ENCODE results near the gene PRRG2. TPM values are rescaled to one million over a fixed set of nuclear protein-coding genes. Genes with fewer than 3 reads are reported as not detected.

PRRG2 gene
- total RNA-seq, 1 donor from 2014 or later, result 2.4 TPM

- no peak for DNase-seq (ENCODE audit: low read depth in 2 of 2)
Measured at GRCh38 chr19:49587227-49587626, 6.1 kb downstream of the PRRG2 start.

DNA sequence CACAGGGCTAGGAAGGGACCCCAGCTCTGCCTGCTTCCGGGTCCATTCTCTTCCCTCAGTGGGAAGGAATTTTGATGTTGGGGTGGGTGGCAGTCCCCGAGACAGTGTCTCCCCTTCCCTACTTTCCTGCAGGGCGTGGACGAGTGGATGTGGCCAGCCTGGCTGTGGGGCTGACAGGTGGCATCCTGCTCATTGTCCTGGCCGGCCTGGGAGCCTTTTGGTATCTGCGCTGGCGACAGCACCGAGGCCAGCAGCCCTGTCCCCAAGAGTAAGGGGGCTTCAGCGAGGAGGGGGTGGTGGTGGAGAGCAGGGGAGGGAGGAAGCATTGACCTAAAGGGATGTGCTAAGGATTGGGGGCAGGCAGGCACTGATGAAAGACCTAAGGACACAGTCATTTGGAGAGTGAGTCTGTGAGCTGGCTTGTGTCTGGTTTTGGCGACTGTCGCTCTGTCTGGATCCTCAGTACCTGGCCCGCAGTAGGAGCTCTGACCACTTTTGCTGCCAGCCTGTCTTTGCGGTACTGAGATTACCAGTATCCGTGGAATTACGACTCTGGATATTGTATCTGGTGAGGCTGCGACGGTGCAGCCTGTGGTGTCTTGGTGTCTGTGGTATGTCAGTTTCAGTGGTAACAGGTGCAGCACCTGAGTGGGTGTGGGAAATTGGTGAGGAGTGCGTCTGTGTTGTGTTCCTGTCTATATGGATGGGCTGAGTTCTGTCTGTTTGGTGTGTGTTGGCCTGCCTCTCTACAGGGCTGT lies 7.4 kb downstream of the PRRG2 start:
- DNase-seq (ENCODE audit: low read depth in 2 of 2), result no peak

DNA sequence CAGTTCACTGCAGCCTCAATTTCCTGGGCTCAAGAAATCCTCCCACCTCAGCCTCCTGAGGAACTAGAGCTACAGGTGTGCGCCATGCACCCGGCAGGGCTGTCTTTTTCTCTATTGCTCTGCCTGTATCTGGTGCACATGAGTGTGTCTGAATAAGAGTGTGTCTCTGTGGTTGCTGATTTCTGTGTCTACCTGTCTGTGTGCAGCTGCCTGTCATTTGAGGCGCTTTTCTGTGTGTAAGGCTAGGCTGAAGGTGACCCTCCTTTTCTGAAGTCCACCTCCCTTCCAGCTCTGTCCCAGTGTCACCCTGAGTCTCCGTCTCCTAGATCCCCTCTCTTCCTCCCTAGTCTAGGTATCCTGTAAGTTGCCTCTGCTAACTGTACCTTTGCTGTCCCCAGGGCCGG lies 8.4 kb downstream of the PRRG2 start:
- no peak for DNase-seq (ENCODE audit: low read depth in 2 of 2)

GRCh38 chr19:49590071-49590970 lies 9.2 kb downstream of the PRRG2 start:
- peak; percentile 78 to 95 for DNase-seq (ENCODE audit: low read depth in 2 of 2)

DNA sequence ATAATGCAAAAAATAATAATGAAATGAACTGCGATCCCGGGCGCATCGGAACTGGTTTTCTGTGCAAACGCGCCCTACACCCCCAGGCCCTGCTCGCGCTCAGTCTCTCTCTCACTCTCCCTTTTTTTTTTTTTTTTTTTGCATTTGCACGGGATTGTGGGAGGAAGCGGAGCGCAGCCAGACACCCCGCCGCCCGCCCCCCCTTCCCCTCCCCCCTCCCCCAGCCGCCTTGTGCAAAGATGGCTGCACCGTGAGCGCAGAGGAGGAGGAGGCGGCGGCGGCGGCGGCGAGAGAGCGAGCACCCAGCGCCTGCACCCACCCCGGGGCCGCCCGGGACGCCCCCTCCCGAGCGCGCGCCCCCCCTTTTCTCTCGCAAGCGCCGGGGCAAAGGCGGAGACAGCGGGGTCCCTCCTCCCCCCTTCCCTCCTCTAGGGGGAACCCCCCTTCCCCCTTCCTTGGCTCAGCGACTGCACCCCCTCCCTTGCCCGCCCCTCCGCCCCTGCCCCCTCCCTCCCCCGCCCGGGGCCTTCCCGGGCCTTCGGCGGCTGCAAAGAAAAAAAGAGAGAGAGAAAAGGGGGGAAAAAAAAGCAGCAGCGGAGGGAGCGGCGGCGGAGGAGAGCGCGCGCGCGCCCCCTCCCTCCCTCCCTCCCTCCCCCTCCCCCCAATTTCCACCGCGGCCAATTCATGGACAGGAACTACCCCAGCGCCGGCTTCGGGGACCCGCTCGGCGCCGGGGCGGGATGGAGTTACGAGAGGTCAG lies 10.0 kb downstream of the PRRG2 start, which contains the start of gene PRR12:
Gene PRR12, plus strand, starts transcription at position 212 of the 760 bp plus-strand sequence. Its CDS starts 473 bp downstream, at position 685.
- peak; percentile 50 to 72 for DNase-seq (ENCODE audit: low read depth in 2 of 2)

- peak in 1 of 2 donors; percentile 52 for DNase-seq (ENCODE audit: low read depth in 2 of 2)
Measured at GRCh38 chr19:49591731-49592485, 10.8 kb downstream of the PRRG2 start.

DNA sequence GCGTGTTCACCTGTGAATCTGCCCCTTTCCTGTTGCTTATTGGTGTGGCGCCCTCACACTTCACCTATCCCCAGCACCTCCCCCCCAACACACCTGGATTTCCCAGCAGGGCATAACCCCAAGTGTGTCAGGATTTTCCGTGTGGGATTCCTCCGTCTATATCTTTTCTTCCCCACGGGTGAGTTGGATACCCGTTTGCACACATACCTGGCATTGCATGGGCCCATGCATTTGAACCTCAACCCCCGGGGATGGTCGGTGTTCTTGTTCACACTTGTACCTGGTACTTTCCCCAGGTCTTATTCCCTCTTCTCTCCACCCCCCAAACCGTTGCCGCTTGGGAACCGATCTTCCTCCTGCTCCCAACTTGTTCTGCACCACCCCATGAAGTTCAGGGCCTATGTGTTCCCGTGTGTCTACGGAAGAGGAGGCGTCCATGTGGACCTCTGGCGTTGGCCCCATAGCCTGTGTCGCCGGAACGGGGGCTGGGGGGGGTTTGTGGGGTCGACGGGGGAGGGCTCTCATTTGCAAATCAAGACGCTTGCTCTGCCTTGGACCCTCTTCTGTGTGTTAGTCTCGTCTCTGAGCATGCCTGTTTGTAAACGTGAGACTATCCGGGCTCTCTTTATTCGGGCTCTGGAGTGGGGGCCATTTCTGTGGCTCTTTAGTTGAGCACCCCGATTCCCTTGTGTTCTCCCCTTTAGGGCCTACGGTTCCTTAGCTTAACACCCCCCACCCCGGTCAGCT lies 11.5 kb downstream of the PRRG2 start:
- peak in 1 of 2 donors; percentile 27 for DNase-seq (ENCODE audit: low read depth in 2 of 2)

- DNase-seq (ENCODE audit: low read depth in 2 of 2), result peak; percentile 85 to 96
Measured at GRCh38 chr19:49593233-49594113, 12.4 kb downstream of the PRRG2 start.

GRCh38 chr19:49594157-49594992 lies 13.3 kb downstream of the PRRG2 start:
- DNase-seq (ENCODE audit: low read depth in 2 of 2), result no peak

DNA sequence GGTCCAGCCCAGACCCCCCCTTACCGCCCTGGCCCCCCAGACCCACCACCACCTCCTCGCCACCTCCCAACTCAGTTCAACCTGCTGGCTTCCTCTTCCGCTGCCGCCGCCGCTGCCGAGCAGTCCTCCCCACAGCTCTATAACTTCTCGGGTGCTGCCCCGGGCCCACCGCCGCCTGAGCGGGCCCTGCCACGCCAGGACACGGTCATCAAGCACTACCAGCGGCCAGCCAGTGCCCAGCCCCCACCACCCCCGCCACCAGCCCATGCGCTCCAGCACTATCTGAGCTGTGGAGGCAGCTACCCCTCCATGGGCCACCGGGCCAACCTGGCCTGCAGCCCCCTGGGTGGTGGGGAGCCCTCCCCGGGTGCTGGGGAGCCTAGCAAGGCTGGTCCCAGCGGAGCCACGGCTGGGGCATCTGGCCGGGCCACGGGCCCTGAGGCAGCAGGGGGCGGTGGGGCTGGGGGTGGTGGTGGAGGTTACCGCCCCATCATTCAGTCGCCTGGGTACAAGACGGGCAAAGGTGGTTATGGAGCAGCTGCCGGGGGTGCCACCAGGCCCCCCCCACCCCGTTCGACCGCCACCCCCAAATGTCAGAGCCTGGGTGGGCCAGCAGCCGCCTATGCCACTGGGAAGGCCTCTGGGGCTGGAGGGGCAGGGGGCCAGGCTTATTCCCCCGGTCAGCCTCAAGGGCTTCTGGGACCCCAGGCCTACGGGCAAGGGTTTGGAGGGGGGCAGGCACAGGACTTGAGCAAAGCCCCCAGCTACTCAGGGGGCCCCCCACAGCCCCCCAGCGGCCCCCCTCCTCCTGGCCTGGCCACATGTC lies 14.1 kb downstream of the PRRG2 start:
- DNase-seq (ENCODE audit: low read depth in 2 of 2), result no peak

- DNase-seq (ENCODE audit: low read depth in 2 of 2), result no peak
Measured at GRCh38 chr19:49595819-49596404, 14.8 kb downstream of the PRRG2 start.

GRCh38 chr19:49596407-49596806 lies 15.3 kb downstream of the PRRG2 start:
- no peak for DNase-seq (ENCODE audit: low read depth in 2 of 2)

GRCh38 chr19:49596954-49597702 lies 16.0 kb downstream of the PRRG2 start:
- no peak for DNase-seq (ENCODE audit: low read depth in 2 of 2)

GRCh38 chr19:49597703-49597974 lies 16.5 kb downstream of the PRRG2 start:
- no peak for DNase-seq (ENCODE audit: low read depth in 2 of 2)

DNA sequence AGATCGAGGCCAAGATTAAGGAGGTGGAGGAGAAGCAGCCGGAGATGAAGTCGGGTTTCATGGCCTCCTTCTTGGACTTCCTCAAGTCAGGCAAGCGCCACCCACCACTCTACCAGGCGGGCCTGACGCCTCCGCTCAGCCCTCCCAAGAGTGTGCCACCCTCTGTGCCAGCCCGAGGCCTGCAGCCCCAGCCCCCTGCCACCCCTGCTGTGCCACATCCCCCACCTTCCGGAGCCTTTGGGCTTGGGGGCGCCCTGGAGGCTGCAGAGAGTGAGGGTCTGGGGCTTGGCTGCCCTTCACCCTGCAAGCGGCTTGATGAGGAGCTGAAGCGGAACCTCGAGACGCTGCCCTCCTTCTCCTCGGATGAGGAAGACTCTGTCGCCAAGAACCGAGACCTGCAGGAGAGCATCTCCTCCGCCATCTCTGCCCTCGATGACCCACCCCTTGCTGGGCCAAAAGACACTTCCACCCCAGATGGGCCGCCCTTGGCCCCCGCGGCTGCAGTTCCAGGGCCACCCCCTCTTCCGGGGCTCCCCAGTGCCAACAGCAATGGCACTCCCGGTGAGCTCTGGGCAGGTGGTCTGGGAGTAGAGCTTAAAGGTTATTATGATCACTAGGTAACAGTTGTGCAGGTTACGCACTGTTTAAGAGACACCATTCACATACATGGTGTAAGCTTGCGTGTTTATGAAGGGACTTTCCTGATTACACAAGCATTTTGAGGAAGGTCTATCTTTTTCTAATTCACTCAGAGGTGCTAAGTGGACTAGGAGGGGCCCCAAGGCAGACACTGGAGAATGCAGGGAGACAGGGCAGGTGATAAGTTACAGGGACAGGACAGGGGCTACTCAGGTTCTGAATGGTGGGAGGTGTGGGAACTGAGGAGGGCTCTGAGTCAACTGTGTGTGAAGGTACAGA lies 18.5 kb downstream of the PRRG2 start:
- no peak for DNase-seq (ENCODE audit: low read depth in 2 of 2)
